GM18511 (cell line): ENCODE measurements around the gene SMARCAL1.

ENCODE experiments used
- ATAC-seq: cut with Tn5 transposase; IDR thresholded peaks from one replicate; pipeline ENCODE4 v1.9.1; 2021; ENCODE audit warnings: mild to moderate bottlenecking, moderate library complexity; ENCODE audit not compliant: unreplicated experiment

SMARCAL1 gene

GRCh38 chr2:216392018-216392562 is 20.2 kb upstream of the SMARCAL1 start:
- no peak for ATAC-seq

DNA sequence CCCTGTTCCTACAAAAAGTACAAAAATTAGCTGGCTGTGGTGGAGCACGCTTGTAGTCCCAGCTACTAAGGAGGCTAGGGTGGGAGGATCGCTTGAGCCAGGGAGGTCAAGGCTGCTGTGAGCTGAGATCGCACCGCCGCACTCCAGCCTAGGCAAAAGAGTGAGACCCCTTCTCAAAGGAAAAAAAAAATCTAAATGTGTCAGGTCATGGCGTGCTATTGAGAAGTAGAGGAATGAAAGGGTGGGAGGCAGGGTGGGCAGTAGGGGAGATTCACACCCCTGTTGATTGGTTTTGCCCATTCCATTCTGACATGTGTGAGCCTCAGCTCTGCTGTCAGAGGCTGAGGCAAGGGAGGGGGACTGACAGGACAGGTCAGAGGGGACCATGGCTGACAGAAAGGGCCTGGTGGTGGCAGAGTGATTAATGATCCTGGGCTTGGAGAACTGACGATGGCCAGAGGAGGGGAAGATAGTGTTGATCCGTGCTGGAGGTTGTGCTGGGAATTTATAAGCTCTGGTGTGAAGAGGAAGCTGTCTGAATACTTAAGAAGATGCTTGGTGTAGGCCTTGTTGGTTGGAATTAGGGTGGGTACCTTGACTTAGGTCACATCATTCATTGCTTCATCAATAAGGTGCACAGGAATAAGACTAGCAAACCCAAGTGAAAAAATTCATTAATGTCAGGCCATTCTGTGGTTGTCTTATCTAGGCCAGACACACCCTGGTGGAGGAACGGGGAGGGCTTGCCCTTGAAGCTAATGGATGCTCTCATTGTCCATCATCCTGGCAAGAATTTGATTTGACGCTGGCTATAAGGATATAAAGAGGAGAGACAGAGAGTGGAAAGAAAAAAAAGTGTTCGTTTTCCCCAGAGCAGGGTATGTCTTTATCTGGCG is 19.1 kb upstream of the SMARCAL1 start:
- ATAC-seq, result no peak

- ATAC-seq, result no peak
Measured at GRCh38 chr2:216394881-216395280, 17.4 kb upstream of the SMARCAL1 start.

DNA sequence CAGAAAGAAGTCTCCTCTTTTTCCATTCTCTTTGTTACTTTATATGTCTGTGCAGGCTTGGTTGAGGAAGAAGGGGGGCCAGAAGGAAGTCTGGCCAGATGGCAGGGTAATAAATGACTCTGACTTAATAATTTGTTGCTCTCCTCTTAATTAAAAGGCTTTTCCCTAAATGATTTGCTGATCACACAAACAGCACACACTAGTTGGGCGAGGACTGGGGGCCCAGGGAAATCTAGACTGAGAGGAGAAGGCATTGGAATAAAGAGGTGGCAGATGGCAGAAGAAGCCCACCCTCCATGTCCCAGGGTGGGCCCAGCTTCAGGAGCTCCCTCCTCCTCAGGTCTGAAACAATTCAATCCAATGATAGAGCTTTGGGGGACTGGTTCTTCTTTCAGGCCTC is 12.7 kb upstream of the SMARCAL1 start:
- no peak for ATAC-seq

DNA sequence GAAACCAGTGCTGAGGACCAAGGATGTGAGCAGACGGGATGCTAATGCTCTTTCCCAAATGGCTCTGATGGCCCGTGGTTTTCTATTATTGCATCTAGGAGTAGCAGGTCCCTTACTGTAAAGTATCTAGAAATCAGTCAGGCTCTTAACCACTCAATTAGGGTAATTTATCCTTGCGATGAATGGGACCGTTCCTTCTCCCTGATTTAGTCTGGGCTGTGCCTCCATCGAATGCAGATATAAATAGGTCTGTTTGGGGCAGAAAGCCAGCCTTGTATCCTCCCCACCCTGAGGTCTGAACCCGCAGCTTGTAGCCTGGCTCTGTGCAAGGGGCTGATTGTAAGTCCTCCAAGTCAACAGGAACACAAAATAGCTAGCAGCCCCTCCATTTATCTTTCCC is 9.5 kb upstream of the SMARCAL1 start:
- ATAC-seq, result no peak

DNA sequence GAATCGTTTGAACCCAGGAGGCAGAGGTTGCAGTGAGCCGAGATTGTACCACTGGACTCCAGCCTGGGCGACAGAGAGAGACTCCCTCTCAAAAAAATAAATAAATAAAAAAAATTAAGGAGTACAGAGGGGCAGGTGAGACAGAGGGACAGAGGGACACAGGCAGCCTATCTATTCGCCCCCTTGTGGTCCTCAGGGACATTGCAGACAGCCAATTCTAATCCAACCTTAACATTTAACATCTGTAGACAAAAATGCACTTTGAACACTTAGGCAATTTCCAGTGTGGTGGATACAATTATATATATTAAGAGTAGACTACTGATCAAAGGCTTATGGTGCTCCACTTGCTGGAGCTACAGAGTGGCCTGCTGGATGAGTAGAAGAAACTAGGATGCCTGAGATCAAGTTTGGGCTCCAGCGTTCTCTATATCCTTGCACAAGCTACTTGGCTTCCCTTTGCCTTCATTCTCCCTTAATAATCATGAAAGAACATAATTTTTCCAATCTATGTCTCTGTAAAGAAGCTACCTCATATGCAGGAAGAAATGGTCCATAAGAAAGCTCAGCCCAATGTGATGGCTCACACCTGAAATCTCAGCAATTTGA is 8.2 kb upstream of the SMARCAL1 start:
- ATAC-seq, result no peak

DNA sequence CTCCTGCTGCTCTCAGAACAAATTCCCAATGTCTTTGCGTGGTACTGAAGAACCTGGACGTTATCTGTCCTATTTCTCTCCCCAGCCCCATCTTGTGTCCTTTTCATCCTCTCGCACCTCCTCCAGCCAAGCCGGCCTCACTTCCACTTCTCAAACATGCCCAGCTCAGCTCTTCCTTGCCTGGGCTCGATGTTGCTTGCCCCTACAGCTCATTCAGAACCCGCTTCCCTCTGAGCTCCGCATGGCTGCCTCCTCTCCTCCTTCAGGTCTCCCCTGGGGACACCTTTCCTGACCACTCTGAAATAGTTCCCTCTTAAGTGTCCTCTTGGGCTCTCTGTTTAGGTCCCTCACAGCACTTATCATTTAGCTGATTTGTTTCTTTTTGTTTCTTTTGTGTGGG is 6.7 kb upstream of the SMARCAL1 start:
- no peak for ATAC-seq

GRCh38 chr2:216406826-216407225 is 5.5 kb upstream of the SMARCAL1 start:
- ATAC-seq, result no peak

GRCh38 chr2:216408426-216409290 is 3.6 kb upstream of the SMARCAL1 start:
- ATAC-seq, result no peak

- no peak for ATAC-seq
Measured at GRCh38 chr2:216410550-216410949, 1.7 kb upstream of the SMARCAL1 start.

- no peak for ATAC-seq
Measured at GRCh38 chr2:216413882-216414281, 1.6 kb downstream of the SMARCAL1 start.

- no peak for ATAC-seq
Measured at GRCh38 chr2:216414772-216415319, 2.6 kb downstream of the SMARCAL1 start.

DNA sequence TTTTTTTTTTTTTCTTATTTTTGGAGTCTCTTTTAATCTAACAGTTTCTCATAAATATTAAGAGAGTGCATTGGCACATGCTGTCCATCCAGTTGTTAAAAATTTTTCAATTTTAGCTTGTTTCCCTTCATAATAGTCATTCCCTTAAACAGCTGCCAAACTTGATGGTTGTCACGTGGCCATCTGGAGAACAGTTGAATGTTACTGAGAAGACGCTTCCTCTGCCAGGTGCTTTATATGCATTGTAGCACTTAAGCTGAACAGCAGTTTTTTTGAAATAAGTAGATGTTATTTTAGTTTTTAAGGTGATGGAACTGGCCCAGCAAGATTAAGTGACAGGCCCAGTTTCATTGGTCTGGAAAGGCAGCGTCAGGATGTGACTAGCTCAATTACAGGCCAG is 3.3 kb downstream of the SMARCAL1 start:
- ATAC-seq, result no peak

DNA sequence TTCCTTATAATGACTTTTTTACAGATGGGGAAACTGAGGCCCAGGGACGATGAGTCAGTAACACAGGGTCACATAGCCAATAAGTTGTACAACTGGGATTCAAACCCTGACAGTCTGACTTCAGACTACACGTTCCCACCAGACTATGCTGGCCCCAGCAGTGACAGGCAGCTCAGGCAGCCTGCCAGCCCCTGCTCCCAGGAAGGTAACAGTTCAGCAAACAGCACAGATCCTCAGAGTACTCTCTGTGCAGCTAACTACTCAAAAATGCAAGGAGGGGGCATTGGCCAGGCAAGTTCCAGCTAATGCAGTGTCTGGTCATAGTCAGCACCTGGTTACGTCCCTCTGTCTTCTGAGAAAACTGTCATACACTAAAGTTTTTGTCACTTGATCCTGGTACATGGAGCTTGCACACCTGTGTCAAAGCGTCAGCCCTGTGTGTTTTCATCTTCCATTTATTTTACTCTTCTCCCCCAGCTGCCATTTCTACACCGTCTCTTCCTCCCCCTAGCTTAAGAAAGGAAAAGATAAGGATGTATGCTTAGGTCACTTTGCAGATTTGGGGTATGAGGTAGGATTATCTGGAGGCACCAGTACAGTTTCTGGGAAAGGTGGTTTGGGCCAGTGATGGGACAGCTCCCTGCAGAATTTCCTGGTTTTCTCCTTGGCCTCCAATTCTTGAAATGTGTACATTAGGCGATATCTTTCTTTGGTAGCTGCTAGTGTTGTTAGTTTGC is 4.5 kb downstream of the SMARCAL1 start:
- no peak for ATAC-seq

DNA sequence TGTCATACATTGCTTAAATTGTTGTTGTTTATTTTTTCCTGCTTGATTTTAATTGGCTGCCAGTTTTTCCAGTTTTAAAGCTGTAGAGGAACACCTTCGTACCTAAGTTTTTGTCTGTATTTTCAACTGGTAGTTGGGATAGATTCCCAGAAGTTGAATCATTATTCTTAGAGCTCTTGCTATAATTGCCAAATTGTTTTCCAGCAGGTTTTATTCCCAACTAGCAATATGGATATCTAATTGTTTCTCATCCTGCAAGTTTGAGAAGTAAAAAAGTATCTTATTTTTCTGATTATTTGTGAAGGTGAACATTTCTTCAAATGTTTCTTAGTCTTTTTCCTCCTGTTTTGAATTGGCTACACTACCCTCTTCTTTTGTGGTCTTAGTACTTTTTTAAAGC is 6.7 kb downstream of the SMARCAL1 start:
- ATAC-seq, result no peak

DNA sequence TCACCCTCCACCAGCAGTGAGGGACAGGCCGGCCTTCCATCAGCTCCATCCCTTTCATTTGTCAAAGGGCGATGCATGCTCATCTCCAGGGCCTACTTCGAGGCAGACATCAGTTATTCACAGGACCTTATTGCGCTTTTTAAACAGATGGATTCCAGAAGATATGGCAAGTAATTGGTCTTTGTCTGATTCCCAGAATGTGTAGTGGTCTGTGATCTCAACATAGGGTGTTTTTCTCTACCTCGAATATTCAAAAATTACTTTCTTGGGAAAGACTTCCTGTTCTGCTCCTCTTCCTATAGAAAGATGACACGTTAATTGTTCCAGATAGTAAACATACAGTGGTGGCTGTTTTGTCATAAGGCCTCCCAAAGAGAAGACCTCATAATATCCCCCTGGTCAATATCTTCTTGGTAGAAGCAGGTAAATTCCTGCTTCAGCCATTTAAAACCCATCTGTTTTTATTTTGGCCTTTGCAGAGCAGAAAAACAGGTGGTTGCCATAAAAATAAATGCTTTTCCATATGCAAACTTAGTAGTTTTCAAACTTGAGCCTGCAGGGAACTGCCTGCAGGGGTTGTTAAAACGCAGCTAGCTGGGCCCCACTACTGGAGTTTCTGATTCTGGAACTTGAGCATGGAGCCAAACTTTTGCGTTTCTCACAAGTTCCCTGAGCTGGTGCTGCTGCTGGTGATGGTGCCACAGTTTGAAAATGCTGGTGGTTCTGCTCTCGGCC is 8.2 kb downstream of the SMARCAL1 start:
- no peak for ATAC-seq

DNA sequence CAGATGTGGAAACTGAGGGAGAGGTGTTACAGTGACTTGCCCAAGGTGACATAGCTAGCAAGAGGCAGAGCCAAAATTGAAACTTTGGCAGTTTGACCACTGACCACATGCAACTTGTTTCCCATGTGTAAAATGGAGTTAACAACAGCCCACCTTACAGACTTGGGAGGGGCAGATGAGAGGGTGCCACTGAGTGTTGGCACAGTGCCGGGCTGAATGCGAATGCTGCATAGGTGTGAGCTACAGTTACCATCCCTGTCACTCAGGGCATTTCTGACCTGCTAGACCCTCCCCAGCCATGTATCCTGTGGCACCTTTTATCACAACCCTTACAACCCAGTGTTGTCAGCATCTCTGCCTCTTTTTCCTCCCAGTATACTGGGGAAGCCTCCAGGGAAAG is 10.8 kb downstream of the SMARCAL1 start:
- no peak for ATAC-seq

- ATAC-seq, result no peak
Measured at GRCh38 chr2:216424274-216424673, 12.0 kb downstream of the SMARCAL1 start.

GRCh38 chr2:216425008-216425787 is 12.9 kb downstream of the SMARCAL1 start:
- ATAC-seq, result no peak
